GM23338 (cell line): ENCODE data around the gene TRAF3IP3. TPM values are rescaled to one million over a fixed set of nuclear protein-coding genes. Genes with fewer than 3 reads are reported as not detected.

Experiments used
- ATAC-seq: fragments of 200-7000 bp; cut with Tn5 transposase; 3 replicates; pipeline ENCODE4 v1.9.1; 2020
- DNase-seq: peaks from one replicate; pipeline ENCODE4 v3.0.0-alpha.2; 2015; ENCODE audit warnings: low spot score
- H2AFZ ChIP-seq: fragments of 200-600 bp; sonication (generic); 2 replicates; pipeline ENCODE4 v1.8.0; 2016; ENCODE audit warnings: antibody characterized with exemption, mild to moderate bottlenecking, moderate library complexity
- H3F3A ChIP-seq: fragments of 200-600 bp; sonication (generic); replicated peaks from 2 replicates; pipeline ENCODE4 v1.8.0; 2017; ENCODE audit warnings: antibody characterized with exemption, mixed run types, low read depth
- H3K27ac ChIP-seq: fragments of 200-600 bp; sonication (generic); 2 replicates; pipeline ENCODE4 v1.6.1; 2016; ENCODE audit warnings: low read depth
- H3K27me3 ChIP-seq: fragments of 200-600 bp; sonication (generic); 2 replicates; pipeline ENCODE4 v1.8.0; 2016; ENCODE audit warnings: mild to moderate bottlenecking, mixed run types, moderate library complexity; ENCODE audit not compliant: insufficient read depth
- H3K36me3 ChIP-seq: fragments of 200-600 bp; sonication (generic); 2 replicates; pipeline ENCODE4 v1.8.0; 2016; ENCODE audit warnings: mild to moderate bottlenecking; ENCODE audit not compliant: insufficient read depth
- H3K4me1 ChIP-seq: fragments of 200-600 bp; sonication (generic); 2 replicates; pipeline ENCODE4 v1.8.0; 2016; ENCODE audit warnings: mild to moderate bottlenecking, moderate library complexity; ENCODE audit not compliant: insufficient read depth
- H3K4me2 ChIP-seq: fragments of 200-600 bp; sonication (generic); 2 replicates; pipeline ENCODE4 v1.7.1; 2017; ENCODE audit warnings: mixed run types
- H3K4me3 ChIP-seq: fragments of 200-600 bp; sonication (generic); 2 replicates; pipeline ENCODE4 v1.6.1; 2016; ENCODE audit warnings: mixed run types
- H3K79me2 ChIP-seq: fragments of 200-600 bp; sonication (generic); replicated peaks from 2 replicates; pipeline ENCODE4 v1.8.0; 2017; ENCODE audit warnings: mild to moderate bottlenecking; ENCODE audit not compliant: insufficient read depth
- H3K9me2 ChIP-seq: fragments of 200-600 bp; sonication (generic); 2 replicates; pipeline ENCODE4 v1.8.0; 2017; ENCODE audit not compliant: insufficient read depth
- H4K20me1 ChIP-seq: fragments of 200-600 bp; sonication (generic); replicated peaks from 2 replicates; pipeline ENCODE4 v1.8.0; 2017; ENCODE audit warnings: mild to moderate bottlenecking; ENCODE audit not compliant: insufficient read depth
- H3K27ac Mint-ChIP-seq: 2 replicates; pipeline ENCODE4 v1.8.0; 2020; ENCODE audit warnings: inconsistent platforms, mild to moderate bottlenecking, moderate library complexity, mixed read lengths
- H3K27me3 Mint-ChIP-seq: 3 replicates; pipeline ENCODE4 v1.8.0; 2022; ENCODE audit warnings: low read depth, mild to moderate bottlenecking, moderate library complexity, mixed read lengths, inconsistent platforms; ENCODE audit not compliant: insufficient read depth, poor library complexity
- H3K36me3 Mint-ChIP-seq: 3 replicates; pipeline ENCODE4 v1.8.0; 2021; ENCODE audit warnings: low read depth, mild to moderate bottlenecking, inconsistent platforms, moderate library complexity, mixed read lengths
- H3K4me1 Mint-ChIP-seq: 3 replicates; pipeline ENCODE4 v1.8.0; 2020; ENCODE audit warnings: mild to moderate bottlenecking, inconsistent platforms, mixed read lengths
- H3K4me3 Mint-ChIP-seq: 3 replicates; pipeline ENCODE4 v1.8.0; 2021; ENCODE audit warnings: moderate library complexity, mild to moderate bottlenecking, inconsistent platforms, mixed read lengths
- H3K9me3 Mint-ChIP-seq: 3 replicates; pipeline ENCODE4 v1.8.0; 2020; ENCODE audit warnings: moderate library complexity, mild to moderate bottlenecking, inconsistent platforms, mixed read lengths
- CREB1 ChIP-seq: fragments of 250-450 bp; sonication (Bioruptor Pico); IDR thresholded peaks from 2 replicates; pipeline ENCODE4 v1.5.0; 2020; ENCODE audit warnings: low read depth, mild to moderate bottlenecking, moderate library complexity
- POLR2AphosphoS5 ChIP-seq: IDR thresholded peaks from 2 replicates; pipeline ENCODE4 v1.6.1; 2016; ENCODE audit warnings: antibody characterized with exemption, low read depth
- REST ChIP-seq: IDR thresholded peaks from one replicate; pipeline ENCODE4 v1.6.1; 2018; ENCODE audit warnings: antibody characterized with exemption; ENCODE audit not compliant: unreplicated experiment
- STAT1 ChIP-seq: IDR thresholded peaks from one replicate; pipeline ENCODE4 v1.6.1; 2016; ENCODE audit warnings: antibody characterized with exemption; ENCODE audit not compliant: unreplicated experiment
- ZNF114 ChIP-seq: fragments of 250-450 bp; sonication (Bioruptor Pico); IDR thresholded peaks from 2 replicates; pipeline ENCODE4 v1.5.0; 2020; ENCODE audit warnings: mild to moderate bottlenecking, moderate library complexity
- polyA plus RNA-seq: library from polyadenylated mRNA; unstranded; fragments of >200 nt; fragmentation: Nextera tagmentation; extraction: Ambion mirVana; gene quantifications from 2 replicates; pipeline ENCODE4 v1.2.1, GENCODE V29; 2016
- total RNA-seq: library from RNA; depleted of rRNA; stranded (reverse); fragments of >200 nt; shearing (Covaris generic); gene quantifications from 2 replicates; pipeline ENCODE4 v1.2.3, GENCODE V29; 2014
- TF ChIP-seq, protein P1 (sequence below), 2 experiments: fragments of 200-600 bp in 1 of 2; sonication (generic) in 1 of 2; conservative IDR thresholded peaks; 2 replicates each; pipeline versions ENCODE4 v1.5.1 to v1.6.1; 2016 to 2017; ENCODE audit warnings: antibody characterized with exemption in 2 of 2, low read depth in 2 of 2, mild to moderate bottlenecking in 2 of 2, moderate library complexity in 1 of 2
- TF ChIP-seq, protein P2 (sequence below): IDR thresholded peaks from 2 replicates; pipeline ENCODE4 v1.6.1; 2016; ENCODE audit warnings: antibody characterized with exemption

Gene TRAF3IP3
- total and polyA plus RNA-seq, 2 experiments from 2014 or later = not detected

- TF ChIP-seq, protein P1, sequence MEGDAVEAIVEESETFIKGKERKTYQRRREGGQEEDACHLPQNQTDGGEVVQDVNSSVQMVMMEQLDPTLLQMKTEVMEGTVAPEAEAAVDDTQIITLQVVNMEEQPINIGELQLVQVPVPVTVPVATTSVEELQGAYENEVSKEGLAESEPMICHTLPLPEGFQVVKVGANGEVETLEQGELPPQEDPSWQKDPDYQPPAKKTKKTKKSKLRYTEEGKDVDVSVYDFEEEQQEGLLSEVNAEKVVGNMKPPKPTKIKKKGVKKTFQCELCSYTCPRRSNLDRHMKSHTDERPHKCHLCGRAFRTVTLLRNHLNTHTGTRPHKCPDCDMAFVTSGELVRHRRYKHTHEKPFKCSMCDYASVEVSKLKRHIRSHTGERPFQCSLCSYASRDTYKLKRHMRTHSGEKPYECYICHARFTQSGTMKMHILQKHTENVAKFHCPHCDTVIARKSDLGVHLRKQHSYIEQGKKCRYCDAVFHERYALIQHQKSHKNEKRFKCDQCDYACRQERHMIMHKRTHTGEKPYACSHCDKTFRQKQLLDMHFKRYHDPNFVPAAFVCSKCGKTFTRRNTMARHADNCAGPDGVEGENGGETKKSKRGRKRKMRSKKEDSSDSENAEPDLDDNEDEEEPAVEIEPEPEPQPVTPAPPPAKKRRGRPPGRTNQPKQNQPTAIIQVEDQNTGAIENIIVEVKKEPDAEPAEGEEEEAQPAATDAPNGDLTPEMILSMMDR (conservative IDR thresholded peaks at IDR 0.05; ENCODE audit: low read depth in 2 of 2) = no peak
These were observed 11.9 kb downstream of the TRAF3IP3 start (continued) for GRCh38 chr1:209767706-209768105.

- no peaks in the 10 kb centered on the region for H3K36me3 Mint-ChIP-seq
- Histone ChIP-seq H3K4me1 (peaks cover 8% of the 10 kb centered on the region; the same call in 1 of the 2 replicates), H3K79me2 (no peaks in the 10 kb centered on the region), H3K4me2 (no peak overlapping the region), H2AFZ (0 out of 2 replicates have a peak overlapping the region, but pooled peaks have one; percentile 63), H3K27me3 (no peaks in the 10 kb centered on the region), H3K27ac (no peak overlapping the region), H3F3A (no peaks in the 10 kb centered on the region), H3K36me3 (no peaks in the 10 kb centered on the region), H3K9me2 (peaks cover 4% of the 10 kb centered on the region; the same call in 1 of the 2 replicates), H3K4me3 (no peak overlapping the region), H4K20me1 (no peaks in the 10 kb centered on the region)
- no peak overlapping the region for H3K27ac Mint-ChIP-seq
- ATAC-seq (no peak), DNase-seq (no peak)
- H3K4me1 Mint-ChIP-seq = peaks cover 9% of the 10 kb centered on the region
- TF ChIP-seq ZNF114 (no peak), POLR2AphosphoS5 (no peak)
- peaks cover 2% of the 10 kb centered on the region for H3K27me3 Mint-ChIP-seq
- H3K9me3 Mint-ChIP-seq = no peaks in the 10 kb centered on the region
- no peak overlapping the region for H3K4me3 Mint-ChIP-seq
These were observed 12.5 kb downstream of the TRAF3IP3 start for GRCh38 chr1:209768354-209768774.

DNA sequence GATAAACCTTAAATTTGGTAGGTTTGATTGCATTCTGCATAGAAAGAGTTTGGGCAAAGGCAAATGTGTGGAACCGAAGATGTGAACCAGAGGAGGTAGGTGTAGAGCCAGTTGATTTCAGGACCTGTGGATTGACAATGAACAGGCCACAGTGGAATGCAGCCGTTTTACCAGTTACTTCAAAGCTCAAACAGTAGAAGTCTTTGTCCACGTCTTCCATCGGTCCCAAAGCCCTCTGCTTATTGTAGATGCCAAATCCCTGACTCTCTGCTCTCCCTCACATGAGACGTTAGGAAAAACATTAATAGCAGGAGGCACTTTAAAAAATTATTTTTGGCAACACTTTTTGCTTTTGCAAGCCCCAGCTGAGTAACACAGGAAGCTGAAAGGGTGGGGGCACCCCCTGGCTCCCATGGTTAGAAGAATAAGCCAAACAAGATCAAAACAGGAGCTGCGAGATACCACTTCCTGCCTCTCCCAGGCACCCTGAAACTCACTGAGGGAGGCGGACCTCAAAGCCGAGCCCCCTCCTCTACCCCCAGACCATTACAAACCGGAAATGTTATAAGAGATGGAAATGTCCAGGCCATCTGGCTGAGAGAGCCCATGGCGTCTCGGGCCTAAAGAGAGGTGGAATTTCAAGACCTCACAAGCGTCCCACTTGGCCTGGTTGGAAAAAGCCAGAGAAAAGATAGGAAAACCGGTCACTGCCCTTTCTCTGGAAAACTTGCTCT lies 13.5 kb downstream of the TRAF3IP3 start:
- Histone ChIP-seq H2AFZ (peak overlapping the region; percentile 63), H3K4me2 (no peak overlapping the region), H3K4me1 (peaks cover 8% of the 10 kb centered on the region; the same call in 1 of the 2 replicates), H3K27me3 (no peaks in the 10 kb centered on the region), H3K79me2 (no peaks in the 10 kb centered on the region), H3K36me3 (no peaks in the 10 kb centered on the region), H3K9me2 (peaks cover 4% of the 10 kb centered on the region; the same call in 1 of the 2 replicates), H4K20me1 (no peaks in the 10 kb centered on the region), H3K4me3 (no peak overlapping the region), H3F3A (no peaks in the 10 kb centered on the region), H3K27ac (no peak overlapping the region)
- ATAC-seq (no peak), DNase-seq (no peak)
- no peaks in the 10 kb centered on the region for H3K36me3 Mint-ChIP-seq
- peak overlapping the region; percentile 35; the same call in 1 of the 2 replicates for H3K27ac Mint-ChIP-seq
- H3K27me3 Mint-ChIP-seq = no peaks in the 10 kb centered on the region
- no peaks in the 10 kb centered on the region for H3K9me3 Mint-ChIP-seq
- peaks cover 9% of the 10 kb centered on the region for H3K4me1 Mint-ChIP-seq
- H3K4me3 Mint-ChIP-seq = no peak overlapping the region; the same call in 2 of the 3 replicates
- TF ChIP-seq REST (no peak), POLR2AphosphoS5 (no peak), STAT1 (no peak), ZNF114 (no peak), CREB1 (no peak)
- TF ChIP-seq, protein P1 (conservative IDR thresholded peaks at IDR 0.05; ENCODE audit: low read depth in 2 of 2) = no peak
- TF ChIP-seq, protein P2, sequence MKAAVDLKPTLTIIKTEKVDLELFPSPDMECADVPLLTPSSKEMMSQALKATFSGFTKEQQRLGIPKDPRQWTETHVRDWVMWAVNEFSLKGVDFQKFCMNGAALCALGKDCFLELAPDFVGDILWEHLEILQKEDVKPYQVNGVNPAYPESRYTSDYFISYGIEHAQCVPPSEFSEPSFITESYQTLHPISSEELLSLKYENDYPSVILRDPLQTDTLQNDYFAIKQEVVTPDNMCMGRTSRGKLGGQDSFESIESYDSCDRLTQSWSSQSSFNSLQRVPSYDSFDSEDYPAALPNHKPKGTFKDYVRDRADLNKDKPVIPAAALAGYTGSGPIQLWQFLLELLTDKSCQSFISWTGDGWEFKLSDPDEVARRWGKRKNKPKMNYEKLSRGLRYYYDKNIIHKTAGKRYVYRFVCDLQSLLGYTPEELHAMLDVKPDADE = no peak
